Nasal cavity respiratory epithelium epithelial cell of viscerocranial mucosa (primary cell): ENCODE measurements around the gene SPINT2. TPM values are rescaled to one million over a fixed set of nuclear protein-coding genes. Genes with fewer than 3 reads are reported as not detected.

ENCODE experiments used
- total RNA-seq: library from RNA; depleted of rRNA; stranded (reverse); fragments of >200 nt; gene quantifications from 2 replicates; pipeline ENCODE4 v1.2.3, GENCODE V29; 2014

SPINT2 gene
- total RNA-seq, result 918 and 1,465 TPM in 2 replicates

DNA sequence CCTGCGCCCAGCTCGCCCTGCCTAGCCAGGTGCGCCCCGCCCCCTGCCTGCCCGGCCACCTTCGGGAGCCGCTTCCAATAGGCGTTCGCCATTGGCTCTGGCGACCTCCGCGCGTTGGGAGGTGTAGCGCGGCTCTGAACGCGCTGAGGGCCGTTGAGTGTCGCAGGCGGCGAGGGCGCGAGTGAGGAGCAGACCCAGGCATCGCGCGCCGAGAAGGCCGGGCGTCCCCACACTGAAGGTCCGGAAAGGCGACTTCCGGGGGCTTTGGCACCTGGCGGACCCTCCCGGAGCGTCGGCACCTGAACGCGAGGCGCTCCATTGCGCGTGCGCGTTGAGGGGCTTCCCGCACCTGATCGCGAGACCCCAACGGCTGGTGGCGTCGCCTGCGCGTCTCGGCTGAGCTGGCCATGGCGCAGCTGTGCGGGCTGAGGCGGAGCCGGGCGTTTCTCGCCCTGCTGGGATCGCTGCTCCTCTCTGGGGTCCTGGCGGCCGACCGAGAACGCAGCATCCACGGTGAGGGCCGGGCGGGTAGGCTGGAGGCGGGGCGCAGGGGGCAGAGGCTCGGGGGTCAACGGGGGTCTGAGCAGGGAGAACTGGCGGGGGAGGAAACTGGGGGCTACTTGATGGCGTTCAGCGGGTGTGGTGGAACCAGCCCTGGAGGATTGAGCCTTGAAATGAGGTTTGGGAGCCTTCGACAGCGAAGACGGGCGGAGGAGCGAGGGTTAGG lies at the start of gene SPINT2:
TSS of gene SPINT2 (plus strand) at position 88 of the 727 bp plus-strand sequence. CDS start at position 408, 320 bp downstream.

GRCh38 chr19:38224014-38224862 lies 40.1 kb upstream of the SPINT2 start, which contains the start of gene DPF1:
Gene DPF1, minus strand, starts transcription at chr19:38224222. Its CDS starts 80 bp downstream, at chr19:38224142.

DNA sequence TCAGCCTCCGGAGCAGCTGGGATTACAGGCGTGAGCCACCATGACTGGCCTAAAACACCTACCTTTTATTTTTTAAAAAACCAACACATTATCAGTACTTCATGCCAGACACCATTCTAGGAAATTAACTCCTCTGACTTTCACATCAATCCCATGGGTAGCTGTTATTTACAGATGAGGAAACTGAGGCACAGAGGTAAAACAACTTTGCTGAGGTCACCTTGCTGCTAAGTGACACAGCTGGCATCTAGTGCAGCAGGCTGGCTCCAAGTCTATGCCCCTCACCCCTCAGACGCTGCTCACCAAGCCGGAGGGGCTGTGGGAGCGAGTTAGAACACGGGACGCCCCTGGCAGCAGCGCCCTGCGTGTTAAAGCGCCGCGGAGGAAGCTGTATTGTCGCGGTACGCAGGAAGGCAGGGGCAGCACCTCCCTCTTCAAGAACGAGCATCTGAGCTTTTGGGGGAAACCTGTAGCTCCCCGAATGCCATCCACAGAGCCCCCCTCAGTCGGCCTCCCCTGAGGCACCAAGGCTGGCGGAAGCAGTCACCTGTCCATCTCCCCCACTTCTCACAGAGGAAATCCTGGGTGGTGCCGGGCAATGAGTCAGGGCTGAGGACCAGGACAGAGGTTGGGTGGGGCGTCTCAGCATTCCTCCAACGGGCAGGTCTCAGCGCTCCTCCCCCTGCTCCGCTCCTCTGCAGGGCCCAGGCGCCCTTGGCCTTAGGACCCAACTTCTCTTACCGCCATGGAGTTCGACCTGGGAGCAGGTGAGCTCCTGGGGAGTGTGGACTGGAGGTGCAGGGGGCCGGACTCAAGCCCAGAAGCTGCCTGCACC lies 39.4 kb downstream of the SPINT2 start, which contains the start of gene C19orf33:
TSS of gene C19orf33 (plus strand) at position 735 of the 835 bp plus-strand sequence. CDS start at position 746, 11 bp downstream.

GRCh38 chr19:38315657-38316476 lies 51.5 kb downstream of the SPINT2 start, which contains the start of gene YIF1B:
Gene YIF1B, minus strand, starts transcription at chr19:38315947. Its CDS starts 30 bp downstream, at chr19:38315917.

DNA sequence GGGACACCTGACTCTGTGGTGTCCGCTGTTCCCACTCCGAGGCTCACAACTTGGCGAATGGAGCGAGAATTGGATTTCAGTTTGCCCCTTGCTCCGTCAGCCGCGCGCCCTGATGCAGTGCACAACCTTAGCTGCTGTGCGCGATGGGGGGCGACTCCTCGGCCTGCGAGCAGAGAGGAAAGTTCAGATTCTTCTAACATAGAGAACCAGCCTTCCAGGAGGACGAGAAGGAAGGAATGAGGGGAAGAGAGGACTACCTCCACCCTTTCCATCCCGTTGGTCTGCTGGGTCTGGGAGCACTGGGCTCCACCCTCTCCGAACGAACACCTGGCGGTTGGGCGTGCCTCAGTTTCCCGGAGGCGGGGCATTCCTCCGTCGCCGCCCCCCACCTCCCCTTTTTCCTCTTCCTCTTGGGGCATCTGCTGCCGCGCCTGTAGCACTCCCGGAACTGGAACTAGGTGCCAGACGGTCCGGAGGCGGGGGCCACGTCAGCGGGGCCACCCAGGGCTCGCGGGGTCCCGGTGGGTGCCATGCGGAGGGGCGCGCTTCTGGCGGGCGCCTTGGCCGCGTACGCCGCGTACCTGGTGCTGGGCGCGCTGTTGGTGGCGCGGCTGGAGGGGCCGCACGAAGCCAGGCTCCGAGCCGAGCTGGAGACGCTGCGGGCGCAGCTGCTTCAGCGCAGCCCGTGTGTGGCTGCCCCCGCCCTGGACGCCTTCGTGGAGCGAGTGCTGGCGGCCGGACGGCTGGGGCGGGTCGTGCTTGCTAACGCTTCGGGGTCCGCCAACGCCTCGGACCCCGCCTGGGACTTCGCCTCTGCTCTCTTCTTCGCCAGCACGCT lies 55.3 kb downstream of the SPINT2 start, which contains the start of gene KCNK6:
TSS of gene KCNK6 (plus strand) at position 425 of the 838 bp plus-strand sequence. CDS start at position 531, 106 bp downstream.

Other genes starting within 250 kb of the SPINT2 start
- gene DPF1, start 40.4 kb upstream of the SPINT2 start, total RNA-seq, result under 0.01 and 0.28 TPM in 2 replicates
- 1.0 and 2.3 TPM in 2 replicates for gene PPP1R14A, start 8.2 kb upstream of the SPINT2 start, total RNA-seq
- gene C19orf33, start 39.7 kb downstream of the SPINT2 start, total RNA-seq, result 72.1 and 444 TPM in 2 replicates
- 35.7 and 45.5 TPM in 2 replicates for gene YIF1B, start 51.4 kb downstream of the SPINT2 start, total RNA-seq
- gene KCNK6, start 55.3 kb downstream of the SPINT2 start, total RNA-seq, result 28.5 and 28.7 TPM in 2 replicates
- gene CATSPERG, start 71.3 kb downstream of the SPINT2 start, total RNA-seq, result 2.2 and 4.1 TPM in 2 replicates
- gene PSMD8, start 110.0 kb downstream of the SPINT2 start, total RNA-seq, result 195 and 250 TPM in 2 replicates
- under 0.01 and 0.07 TPM in 2 replicates for gene GGN, start 123.5 kb downstream of the SPINT2 start, total RNA-seq
- gene SPRED3, start 124.1 kb downstream of the SPINT2 start, total RNA-seq, result 0.34 and 0.71 TPM in 2 replicates
- 8.0 and 14.0 TPM in 2 replicates for gene FAM98C, start 138.5 kb downstream of the SPINT2 start, total RNA-seq
- gene RASGRP4, start 161.6 kb downstream of the SPINT2 start, total RNA-seq, result not detected in 2 replicates
- gene RYR1, start 169.1 kb downstream of the SPINT2 start, total RNA-seq, result 6.8 and 8.0 TPM in 2 replicates